RWPE2 (cell line): ENCODE measurements around the gene NAV2.
A peak's percentile ranks its signal among the peaks of the same experiment; 100 is the strongest.

ENCODE experiments used
- ATAC-seq: fragments of 200-7000 bp; cut with Tn5 transposase; 3 replicates; pipeline ENCODE4 v1.9.1; 2021; ENCODE audit warnings: low read depth
- DNase-seq: peaks from one replicate; pipeline ENCODE4 v3.0.0-alpha.2; 2020; ENCODE audit warnings: low spot score
- H3K27ac ChIP-seq: fragments of 450-650 bp; 2 replicates; pipeline ENCODE4 v1.5.1; 2017; ENCODE audit warnings: mild to moderate bottlenecking; ENCODE audit not compliant: poor library complexity, severe bottlenecking
- H3K27me3 ChIP-seq: fragments of 250-450 bp; sonication (Bioruptor Pico); 2 replicates; pipeline ENCODE4 v1.5.1; 2021; ENCODE audit warnings: mild to moderate bottlenecking, moderate library complexity; ENCODE audit not compliant: insufficient read depth, poor library complexity, severe bottlenecking
- H3K36me3 ChIP-seq: fragments of 250-450 bp; sonication (Bioruptor Pico); 2 replicates; pipeline ENCODE4 v1.5.1; 2020; ENCODE audit warnings: low read depth, mild to moderate bottlenecking, moderate library complexity
- H3K4me1 ChIP-seq: fragments of 250-450 bp; sonication (Bioruptor Pico); 2 replicates; pipeline ENCODE4 v1.5.1; 2021; ENCODE audit warnings: mild to moderate bottlenecking, moderate library complexity; ENCODE audit not compliant: insufficient read depth, poor library complexity, severe bottlenecking
- H3K4me3 ChIP-seq: fragments of 250-450 bp; sonication (Bioruptor Pico); 2 replicates; pipeline ENCODE4 v1.5.1; 2021; ENCODE audit warnings: mild to moderate bottlenecking, moderate library complexity; ENCODE audit not compliant: severe bottlenecking
- H3K9me3 ChIP-seq: fragments of 250-450 bp; sonication (Bioruptor Pico); 2 replicates; pipeline ENCODE4 v1.5.1; 2021; ENCODE audit warnings: mild to moderate bottlenecking, moderate library complexity; ENCODE audit not compliant: severe bottlenecking
- TF ChIP-seq, protein P1 (sequence below): fragments of 450-650 bp; IDR thresholded peaks from one replicate; pipeline ENCODE4 v1.5.1; 2017; ENCODE audit warnings: mild to moderate bottlenecking, moderate library complexity; ENCODE audit not compliant: poor library complexity, severe bottlenecking

The NAV2 gene

DNA sequence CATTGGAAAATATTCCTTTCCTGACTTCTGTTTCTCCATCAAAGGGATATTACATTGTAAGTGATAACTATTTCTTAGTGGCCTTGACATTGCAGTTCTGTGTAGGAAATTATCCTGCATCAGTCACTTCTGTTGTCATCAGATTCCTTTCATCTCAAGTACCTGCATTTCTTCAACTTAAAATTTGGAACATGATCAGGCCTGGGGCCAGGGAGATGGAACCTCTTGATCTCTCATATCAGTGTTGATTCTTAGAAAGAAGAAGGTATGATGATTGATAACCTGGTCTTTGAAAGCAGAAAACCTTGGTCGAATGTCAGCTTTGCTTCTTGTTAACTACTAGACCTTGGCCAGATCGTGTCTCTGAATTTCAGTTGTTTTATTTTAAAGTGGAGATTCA, 93.6 kb downstream of the NAV2 start:
- Histone ChIP-seq H3K4me3 (no peak overlapping the region), H3K27me3 (no peaks in the 10 kb centered on the region), H3K9me3 (no peaks in the 10 kb centered on the region), H3K4me1 (no peaks in the 10 kb centered on the region), H3K36me3 (no peaks in the 10 kb centered on the region), H3K27ac (no peak overlapping the region)
- no peak for ATAC-seq
- no peak for DNase-seq
- TF ChIP-seq, protein P1, sequence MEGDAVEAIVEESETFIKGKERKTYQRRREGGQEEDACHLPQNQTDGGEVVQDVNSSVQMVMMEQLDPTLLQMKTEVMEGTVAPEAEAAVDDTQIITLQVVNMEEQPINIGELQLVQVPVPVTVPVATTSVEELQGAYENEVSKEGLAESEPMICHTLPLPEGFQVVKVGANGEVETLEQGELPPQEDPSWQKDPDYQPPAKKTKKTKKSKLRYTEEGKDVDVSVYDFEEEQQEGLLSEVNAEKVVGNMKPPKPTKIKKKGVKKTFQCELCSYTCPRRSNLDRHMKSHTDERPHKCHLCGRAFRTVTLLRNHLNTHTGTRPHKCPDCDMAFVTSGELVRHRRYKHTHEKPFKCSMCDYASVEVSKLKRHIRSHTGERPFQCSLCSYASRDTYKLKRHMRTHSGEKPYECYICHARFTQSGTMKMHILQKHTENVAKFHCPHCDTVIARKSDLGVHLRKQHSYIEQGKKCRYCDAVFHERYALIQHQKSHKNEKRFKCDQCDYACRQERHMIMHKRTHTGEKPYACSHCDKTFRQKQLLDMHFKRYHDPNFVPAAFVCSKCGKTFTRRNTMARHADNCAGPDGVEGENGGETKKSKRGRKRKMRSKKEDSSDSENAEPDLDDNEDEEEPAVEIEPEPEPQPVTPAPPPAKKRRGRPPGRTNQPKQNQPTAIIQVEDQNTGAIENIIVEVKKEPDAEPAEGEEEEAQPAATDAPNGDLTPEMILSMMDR = no peak

DNA sequence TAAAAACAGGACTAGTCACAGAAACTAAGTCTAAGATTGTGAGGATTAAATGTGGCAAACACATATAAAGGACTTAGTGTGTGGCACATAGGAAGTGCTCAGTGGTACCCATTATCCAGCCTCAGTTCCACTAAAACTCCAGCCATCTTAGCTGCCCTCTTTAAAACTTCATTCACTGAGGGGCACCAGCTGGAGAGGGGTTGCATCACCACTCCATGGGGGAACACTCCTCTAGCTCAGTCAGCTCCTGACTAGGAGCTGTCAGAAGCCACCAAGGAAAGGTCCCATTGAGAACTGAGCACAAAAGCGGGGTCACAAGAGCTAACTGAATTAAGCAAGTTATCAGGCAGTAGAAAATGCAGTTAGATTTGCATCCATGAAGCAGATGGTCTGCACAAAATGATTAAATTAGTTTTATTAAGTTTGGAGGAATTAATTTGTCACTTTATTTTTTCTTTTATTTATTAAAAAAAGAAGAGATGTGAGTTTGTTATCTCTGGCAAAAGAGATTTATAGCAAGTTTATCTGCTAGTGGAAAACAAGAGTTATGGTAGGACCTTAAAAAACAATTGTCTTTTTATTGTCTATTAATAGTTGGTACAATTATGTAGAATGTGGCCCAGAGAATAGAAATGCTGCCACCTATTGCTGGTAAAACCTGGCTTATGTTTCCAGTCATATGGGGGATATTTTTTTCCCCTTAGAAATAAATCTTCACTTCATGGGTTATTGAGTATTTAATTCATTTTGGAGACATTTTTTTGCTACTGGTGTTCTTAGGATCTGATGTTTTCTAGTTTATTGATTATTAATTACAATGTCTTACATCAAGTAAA, 95.7 kb downstream of the NAV2 start:
- Histone ChIP-seq H3K27ac (no peak overlapping the region), H3K9me3 (no peaks in the 10 kb centered on the region), H3K27me3 (no peaks in the 10 kb centered on the region), H3K4me3 (no peak overlapping the region), H3K36me3 (no peaks in the 10 kb centered on the region), H3K4me1 (no peaks in the 10 kb centered on the region)
- ATAC-seq (no peak), DNase-seq (no peak)
- TF ChIP-seq, protein P1 = peak; percentile 58

DNA sequence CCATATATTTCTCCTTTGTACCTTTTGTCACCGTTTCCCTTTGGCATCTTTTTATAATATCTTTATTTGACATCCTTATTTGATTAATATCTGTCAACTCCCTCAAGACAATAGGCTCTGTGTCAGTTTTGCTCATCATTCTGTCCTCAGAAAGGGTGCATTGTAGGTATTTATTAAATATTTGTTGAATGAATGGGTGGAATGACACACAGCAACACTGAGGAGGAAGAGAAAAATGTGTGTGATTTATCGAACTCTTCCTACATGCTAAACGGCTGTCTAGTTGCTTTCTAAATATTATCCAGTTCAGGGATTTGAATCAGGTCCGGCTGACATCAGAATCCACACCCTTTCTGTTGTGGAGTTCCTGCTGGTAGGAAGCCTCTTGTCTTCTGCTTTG, 98.2 kb downstream of the NAV2 start:
- ATAC-seq = no peak
- TF ChIP-seq, protein P1 = no peak

DNA sequence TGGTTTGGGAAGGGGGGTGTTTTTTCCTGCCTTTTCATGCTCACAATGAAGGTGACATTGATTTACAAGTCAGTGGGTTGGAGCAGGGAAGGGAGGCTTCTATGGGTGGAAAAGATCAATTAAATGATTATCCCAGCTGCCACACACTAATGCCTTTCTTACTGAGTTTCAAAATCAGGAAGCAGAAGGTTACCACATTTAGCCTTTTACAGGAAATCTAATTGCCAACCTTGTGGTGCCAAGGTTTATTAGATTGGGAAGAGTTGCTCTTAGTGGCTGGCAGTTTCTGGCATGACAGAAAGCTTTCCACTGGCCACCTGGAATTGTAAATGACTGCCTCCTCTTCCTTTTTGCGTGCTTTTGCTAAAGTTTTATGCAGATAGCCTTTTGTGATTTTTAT, 98.7 kb downstream of the NAV2 start:
- DNase-seq = no peak
- TF ChIP-seq, protein P1 = no peak
- no peak for ATAC-seq
- no peaks in the 10 kb centered on the region for H3K4me1 ChIP-seq
- no peak overlapping the region for H3K27ac ChIP-seq
- H3K4me3 ChIP-seq = no peak overlapping the region
- H3K36me3 ChIP-seq = no peaks in the 10 kb centered on the region
- H3K9me3 ChIP-seq = no peaks in the 10 kb centered on the region
- no peaks in the 10 kb centered on the region for H3K27me3 ChIP-seq

More for the DNA sequence above, 98.2 kb downstream of the NAV2 start:
- no peak overlapping the region for H3K4me3 ChIP-seq
- H3K9me3 ChIP-seq = no peaks in the 10 kb centered on the region
- DNase-seq = no peak
- H3K27ac ChIP-seq = no peak overlapping the region
- H3K4me1 ChIP-seq = no peaks in the 10 kb centered on the region
- H3K36me3 ChIP-seq = no peaks in the 10 kb centered on the region
- no peaks in the 10 kb centered on the region for H3K27me3 ChIP-seq

DNA sequence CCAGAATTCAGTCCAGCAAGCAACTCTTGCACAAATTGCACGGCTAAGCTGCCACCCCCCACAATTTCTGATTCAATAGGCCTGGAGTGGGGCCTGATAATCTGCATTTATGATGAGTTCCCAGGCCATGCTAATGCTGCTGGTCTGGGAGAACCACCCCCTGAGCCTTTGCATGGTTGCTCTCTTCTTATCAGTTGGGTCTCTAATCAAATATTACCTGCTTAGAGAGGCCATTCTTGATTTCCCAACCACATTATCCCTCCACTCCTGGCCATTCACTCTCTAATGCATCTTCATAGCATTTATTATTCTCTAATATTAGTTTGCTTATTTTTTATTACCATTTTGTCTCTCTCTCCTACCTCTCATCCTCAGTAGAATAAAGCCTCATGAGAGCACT, 99.5 kb downstream of the NAV2 start:
- no peaks in the 10 kb centered on the region for H3K36me3 ChIP-seq
- H3K9me3 ChIP-seq = no peaks in the 10 kb centered on the region
- no peaks in the 10 kb centered on the region for H3K27me3 ChIP-seq
- DNase-seq (no peak), ATAC-seq (no peak)
- no peak overlapping the region for H3K4me3 ChIP-seq
- no peak overlapping the region for H3K27ac ChIP-seq
- no peaks in the 10 kb centered on the region for H3K4me1 ChIP-seq
- TF ChIP-seq, protein P1 = no peak
